HFF-Myc (cell line): ENCODE data around the gene GDPD4.

Experiments
- DNase-seq: peaks from one replicate; pipeline ENCODE4 v3.0.0-alpha.2; 2011; ENCODE audit warnings: low read depth; ENCODE audit errors: extremely low read depth
- H3K4me3 ChIP-seq: replicated peaks from 2 replicates; pipeline ENCODE4 v1.5.1; 2011; ENCODE audit warnings: low read depth, mild to moderate bottlenecking, control low read depth, low read length
- TF ChIP-seq, protein P1 (sequence below): IDR thresholded peaks from 2 replicates; pipeline ENCODE4 v1.5.1; 2012; ENCODE audit warnings: mild to moderate bottlenecking, low read depth, low read length, control low read depth; ENCODE audit errors: missing control alignments

GDPD4 gene

DNA sequence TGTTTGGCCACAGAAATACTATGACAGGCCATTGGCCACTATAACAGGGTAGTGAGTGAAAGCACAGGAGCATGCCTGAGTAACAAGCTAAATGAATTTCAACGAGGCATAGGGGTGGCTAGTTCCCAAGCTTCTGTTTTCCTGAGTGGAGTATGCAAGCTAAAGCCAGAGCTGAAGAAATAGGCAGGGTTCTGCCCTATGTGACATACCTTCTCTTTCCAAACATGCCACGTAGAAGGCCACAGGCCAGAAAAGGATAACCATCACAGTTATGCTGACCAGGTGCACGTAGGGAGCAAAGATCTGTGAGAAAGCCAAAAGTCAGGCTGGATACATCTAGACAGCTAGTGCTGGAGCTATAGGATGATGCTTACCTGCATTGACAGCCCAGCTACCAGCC is 30.6 kb downstream of the GDPD4 start:
- no peak overlapping the region for H3K4me3 ChIP-seq
- TF ChIP-seq, protein P1, sequence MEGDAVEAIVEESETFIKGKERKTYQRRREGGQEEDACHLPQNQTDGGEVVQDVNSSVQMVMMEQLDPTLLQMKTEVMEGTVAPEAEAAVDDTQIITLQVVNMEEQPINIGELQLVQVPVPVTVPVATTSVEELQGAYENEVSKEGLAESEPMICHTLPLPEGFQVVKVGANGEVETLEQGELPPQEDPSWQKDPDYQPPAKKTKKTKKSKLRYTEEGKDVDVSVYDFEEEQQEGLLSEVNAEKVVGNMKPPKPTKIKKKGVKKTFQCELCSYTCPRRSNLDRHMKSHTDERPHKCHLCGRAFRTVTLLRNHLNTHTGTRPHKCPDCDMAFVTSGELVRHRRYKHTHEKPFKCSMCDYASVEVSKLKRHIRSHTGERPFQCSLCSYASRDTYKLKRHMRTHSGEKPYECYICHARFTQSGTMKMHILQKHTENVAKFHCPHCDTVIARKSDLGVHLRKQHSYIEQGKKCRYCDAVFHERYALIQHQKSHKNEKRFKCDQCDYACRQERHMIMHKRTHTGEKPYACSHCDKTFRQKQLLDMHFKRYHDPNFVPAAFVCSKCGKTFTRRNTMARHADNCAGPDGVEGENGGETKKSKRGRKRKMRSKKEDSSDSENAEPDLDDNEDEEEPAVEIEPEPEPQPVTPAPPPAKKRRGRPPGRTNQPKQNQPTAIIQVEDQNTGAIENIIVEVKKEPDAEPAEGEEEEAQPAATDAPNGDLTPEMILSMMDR = no peak
- DNase-seq = no peak

DNA sequence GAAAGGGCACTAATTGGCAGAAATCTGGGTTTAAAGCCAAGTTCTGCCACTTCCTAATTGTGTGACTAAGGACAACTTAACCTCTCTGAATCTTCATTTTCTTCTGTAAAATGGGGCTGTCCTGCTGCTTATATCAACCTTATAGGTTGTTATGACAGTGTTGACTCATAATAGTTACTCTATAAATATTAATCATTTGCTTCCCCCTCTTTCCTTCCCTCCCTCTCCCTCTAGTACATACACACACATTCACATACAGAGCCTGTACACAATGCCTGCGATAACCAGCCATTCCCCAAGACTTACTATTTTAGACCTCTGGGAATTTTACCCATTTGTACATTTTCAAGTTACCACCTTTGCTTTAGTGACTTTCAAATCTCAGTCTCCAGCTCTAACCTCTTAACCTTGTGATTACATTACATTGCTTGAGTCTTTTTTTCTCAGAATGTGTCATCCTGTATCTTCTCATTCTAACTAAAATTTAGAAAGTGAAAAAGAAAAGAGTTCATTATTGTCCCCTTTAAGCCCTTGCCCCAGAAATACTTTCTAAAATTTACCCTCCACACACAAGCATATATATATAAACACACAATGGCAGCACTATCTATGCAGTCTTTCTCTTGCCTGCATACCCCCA is 31.9 kb downstream of the GDPD4 start:
- no peak for DNase-seq
- H3K4me3 ChIP-seq = no peak overlapping the region
- TF ChIP-seq, protein P1 = no peak

DNA sequence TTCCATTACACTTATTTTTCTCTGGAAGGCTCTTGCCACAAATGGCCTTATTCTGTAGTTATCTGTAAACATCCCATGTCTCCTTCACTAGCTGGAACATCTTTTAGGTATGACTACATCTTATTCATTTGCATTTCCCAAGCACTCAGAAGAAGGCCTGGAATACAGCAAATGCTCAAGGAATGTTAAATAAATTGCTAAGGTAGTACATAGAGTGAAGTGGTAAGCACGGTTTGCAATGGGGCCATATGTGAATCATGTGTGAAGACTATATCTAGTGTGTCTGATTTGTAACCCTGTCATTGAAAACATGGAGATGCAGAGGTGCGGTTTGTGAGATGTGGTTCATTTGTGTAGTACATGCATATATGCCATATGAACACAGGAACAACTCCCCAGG is 33.5 kb downstream of the GDPD4 start:
- H3K4me3 ChIP-seq = no peak overlapping the region
- no peak for DNase-seq
- TF ChIP-seq, protein P1 = no peak

DNA sequence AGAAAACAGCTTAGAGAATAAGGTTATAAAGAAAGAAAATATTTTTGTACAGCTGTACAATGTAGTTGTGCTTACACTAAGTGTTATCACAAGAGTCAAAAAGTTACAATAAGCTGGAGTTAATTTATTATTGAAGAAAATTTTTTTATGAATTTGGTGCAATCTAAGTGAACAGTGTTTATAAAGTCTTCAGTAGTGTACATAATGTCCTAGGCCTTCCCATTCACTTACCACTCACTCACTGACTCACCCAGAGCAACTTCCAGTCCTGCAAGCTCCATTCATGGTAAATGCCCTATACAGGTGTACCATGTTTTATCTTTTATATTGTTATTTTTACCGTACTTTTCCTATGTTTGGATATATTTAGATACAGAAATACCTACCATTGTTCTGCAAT is 34.7 kb downstream of the GDPD4 start:
- DNase-seq = no peak
- TF ChIP-seq, protein P1 = no peak
- no peak overlapping the region for H3K4me3 ChIP-seq

DNA sequence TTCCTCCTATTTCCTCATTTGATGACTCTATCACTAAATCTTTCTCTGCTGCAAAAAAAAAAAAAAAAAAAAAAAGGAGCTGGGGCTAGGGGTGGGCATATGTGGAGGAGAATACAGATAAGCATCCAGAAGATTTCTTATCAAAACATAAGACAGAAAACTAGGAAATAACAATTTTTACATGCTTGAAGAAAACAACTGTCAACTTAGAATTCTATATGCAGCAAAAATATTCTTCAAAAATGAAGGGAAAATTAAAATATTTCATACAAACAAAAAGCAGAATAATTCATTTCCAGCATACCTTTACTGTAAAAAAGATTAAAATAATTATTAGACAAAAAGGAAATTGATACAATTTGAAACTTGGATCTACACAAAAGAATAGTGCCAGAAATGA is 38.7 kb downstream of the GDPD4 start:
- DNase-seq = no peak
- TF ChIP-seq, protein P1 = no peak
- H3K4me3 ChIP-seq = no peak overlapping the region

DNA sequence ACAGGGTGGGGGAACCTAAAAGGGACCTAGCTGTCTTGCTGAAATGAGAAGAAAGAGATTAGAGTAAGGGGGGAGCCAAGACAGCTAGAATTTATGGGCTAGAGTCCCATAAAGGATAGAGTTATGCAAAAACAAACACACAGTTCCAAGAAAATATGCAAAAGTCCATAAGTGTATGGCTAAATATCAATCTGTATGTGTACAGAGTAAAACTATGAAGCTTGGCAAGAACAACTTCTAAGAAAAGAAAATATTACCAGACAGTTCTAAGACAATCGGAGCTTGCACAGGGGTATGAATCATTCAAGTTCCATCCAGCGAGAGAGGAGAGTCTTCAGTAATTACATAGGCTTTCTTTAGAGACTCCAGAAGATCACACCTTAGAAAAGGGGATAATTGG is 41.8 kb downstream of the GDPD4 start:
- H3K4me3 ChIP-seq = no peak overlapping the region
- DNase-seq = no peak
- TF ChIP-seq, protein P1 = no peak

DNA sequence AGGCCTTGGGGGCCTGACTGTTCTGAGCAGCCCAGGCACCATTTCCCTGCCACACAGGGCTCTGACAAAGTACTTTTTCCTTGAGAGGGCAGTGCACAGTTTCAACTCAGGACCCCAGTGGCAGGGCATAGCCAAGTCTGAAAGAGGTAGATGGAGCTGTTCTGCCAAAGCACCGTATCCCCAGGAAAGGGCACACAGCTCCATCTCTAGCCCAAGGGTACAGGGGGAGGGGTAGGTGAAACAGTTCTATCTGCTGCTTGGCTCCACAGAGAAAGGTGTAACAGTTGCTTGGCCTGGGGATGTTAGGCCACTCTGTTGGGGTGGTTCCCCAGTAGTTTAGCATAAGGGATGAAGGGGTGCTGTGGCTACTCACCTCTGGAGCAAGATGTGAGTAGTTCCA is 47.8 kb downstream of the GDPD4 start:
- H3K4me3 ChIP-seq = no peak overlapping the region
- TF ChIP-seq, protein P1 = no peak
- DNase-seq = no peak
